ENCODE results near the gene CCR3.
A peak's percentile ranks its signal among the peaks of the same experiment; 100 is the strongest.
"Not testable (repeated sequence)": the region's sequence is repeated elsewhere in the genome, so short reads cannot be mapped to it uniquely, and the experiment has no call there.

The CCR3 gene

GRCh38 chr3:46242120-46242519 is at the start of gene CCR3:
CCR3 (plus strand) TSS chr3:46242460; CDS start chr3:46265159, 22,699 bp downstream.
- no peak for DNase-seq

GRCh38 chr3:46192939-46193338 is 49.3 kb upstream of the CCR3 start:
- no peak for DNase-seq

GRCh38 chr3:46193436-46193835 is 48.8 kb upstream of the CCR3 start:
- DNase-seq = no peak

GRCh38 chr3:46194868-46195553 is 47.2 kb upstream of the CCR3 start:
- DNase-seq = no peak

- DNase-seq = no peak
Observed at GRCh38 chr3:46196261-46196957, 45.9 kb upstream of the CCR3 start.

- DNase-seq = no peak
Observed at GRCh38 chr3:46200211-46200610, 42.0 kb upstream of the CCR3 start.

- DNase-seq = no peak
Observed at GRCh38 chr3:46200790-46201189, 41.5 kb upstream of the CCR3 start.

GRCh38 chr3:46202535-46202934 is 39.7 kb upstream of the CCR3 start:
- DNase-seq = no peak

GRCh38 chr3:46203681-46204080 is 38.6 kb upstream of the CCR3 start:
- no peak for DNase-seq

GRCh38 chr3:46205286-46205960 is 36.8 kb upstream of the CCR3 start:
- DNase-seq = no peak

GRCh38 chr3:46206282-46207015 is 35.8 kb upstream of the CCR3 start:
- no peak for DNase-seq

- DNase-seq = not testable (repeated sequence)
Observed at GRCh38 chr3:46207514-46207913, 34.7 kb upstream of the CCR3 start.

- DNase-seq = peak; percentile 34
Observed at GRCh38 chr3:46208167-46208704, 34.0 kb upstream of the CCR3 start, which contains the start of gene CCR1. CCR1 (minus strand) TSS chr3:46208313; CDS start chr3:46204313, 4,000 bp downstream.

GRCh38 chr3:46209053-46209452 is 33.2 kb upstream of the CCR3 start:
- no peak for DNase-seq

GRCh38 chr3:46209746-46210470 is 32.4 kb upstream of the CCR3 start:
- no peak for DNase-seq

- DNase-seq = no peak
Observed at GRCh38 chr3:46212101-46212500, 30.2 kb upstream of the CCR3 start.

GRCh38 chr3:46213201-46213600 is 29.1 kb upstream of the CCR3 start:
- no peak for DNase-seq

- no peak for DNase-seq
Observed at GRCh38 chr3:46214751-46215352, 27.4 kb upstream of the CCR3 start.

GRCh38 chr3:46215810-46216414 is 26.3 kb upstream of the CCR3 start:
- no peak for DNase-seq

- DNase-seq = no peak
Observed at GRCh38 chr3:46218196-46218709, 24.0 kb upstream of the CCR3 start.

GRCh38 chr3:46221391-46221790 is 20.9 kb upstream of the CCR3 start:
- no peak for DNase-seq
